ENCODE results near the gene REEP5. TPM values are rescaled to one million over a fixed set of nuclear protein-coding genes. Genes with fewer than 3 reads are reported as not detected.

The REEP5 gene
- total and polyA plus RNA-seq, 9 of the 15 experiments (the other 6 are each of a cell fraction or from before 2014, with no cell fraction given) = 14.7 to 102 (median 36.0) TPM

DNA sequence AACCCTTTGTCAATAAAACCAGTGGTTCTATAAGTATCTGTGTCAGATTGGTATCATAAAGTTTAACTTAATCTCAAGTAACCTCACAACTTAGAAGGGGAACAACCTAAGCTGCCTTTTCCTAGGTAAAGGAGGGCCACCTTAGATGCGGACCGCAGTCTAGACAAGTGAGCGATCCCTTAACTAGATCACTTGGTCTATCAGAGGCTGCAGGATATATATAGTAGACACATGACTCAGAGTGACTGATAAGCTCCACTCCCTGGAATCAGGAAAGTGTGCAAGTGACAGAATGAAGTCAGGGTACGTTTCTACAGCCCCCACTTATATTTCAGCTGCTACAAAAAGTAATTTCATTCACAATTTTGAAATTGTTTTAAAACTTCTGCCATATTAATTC, 7.4 kb downstream of the REEP5 start (continued):
- TF ChIP-seq, protein P1, sequence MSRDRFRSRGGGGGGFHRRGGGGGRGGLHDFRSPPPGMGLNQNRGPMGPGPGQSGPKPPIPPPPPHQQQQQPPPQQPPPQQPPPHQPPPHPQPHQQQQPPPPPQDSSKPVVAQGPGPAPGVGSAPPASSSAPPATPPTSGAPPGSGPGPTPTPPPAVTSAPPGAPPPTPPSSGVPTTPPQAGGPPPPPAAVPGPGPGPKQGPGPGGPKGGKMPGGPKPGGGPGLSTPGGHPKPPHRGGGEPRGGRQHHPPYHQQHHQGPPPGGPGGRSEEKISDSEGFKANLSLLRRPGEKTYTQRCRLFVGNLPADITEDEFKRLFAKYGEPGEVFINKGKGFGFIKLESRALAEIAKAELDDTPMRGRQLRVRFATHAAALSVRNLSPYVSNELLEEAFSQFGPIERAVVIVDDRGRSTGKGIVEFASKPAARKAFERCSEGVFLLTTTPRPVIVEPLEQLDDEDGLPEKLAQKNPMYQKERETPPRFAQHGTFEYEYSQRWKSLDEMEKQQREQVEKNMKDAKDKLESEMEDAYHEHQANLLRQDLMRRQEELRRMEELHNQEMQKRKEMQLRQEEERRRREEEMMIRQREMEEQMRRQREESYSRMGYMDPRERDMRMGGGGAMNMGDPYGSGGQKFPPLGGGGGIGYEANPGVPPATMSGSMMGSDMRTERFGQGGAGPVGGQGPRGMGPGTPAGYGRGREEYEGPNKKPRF (IDR thresholded peaks at IDR 0.05; ENCODE audit: low read depth, low read length) = no peak
- TF ChIP-seq TARDBP (IDR thresholded peaks at IDR 0.05) (no peak), SRSF9 (IDR thresholded peaks at IDR 0.05; ENCODE audit: borderline replicate concordance, low read depth, low read length) (no peak), XRCC5 (IDR thresholded peaks at IDR 0.05; ENCODE audit: low read depth, low read length) (no peak), ZNF324 (CRISPR knock-in tag; IDR thresholded peaks at IDR 0.05) (no peak), KHSRP (IDR thresholded peaks at IDR 0.05) (no peak), RBM17 (IDR thresholded peaks at IDR 0.05; ENCODE audit: borderline replicate concordance, low read depth, low read length) (no peak), EHMT2 (IDR thresholded peaks at IDR 0.05) (no peak), SMAD3 (CRISPR knock-in tag; conservative IDR thresholded peaks at IDR 0.05) (no peak), ZNF134 (CRISPR knock-in tag; conservative IDR thresholded peaks at IDR 0.05) (no peak), TRIM25 (IDR thresholded peaks at IDR 0.05; ENCODE audit: borderline replicate concordance) (no peak), NCOA6 (IDR thresholded peaks at IDR 0.05) (no peak)
- TF ChIP-seq, protein P2, sequence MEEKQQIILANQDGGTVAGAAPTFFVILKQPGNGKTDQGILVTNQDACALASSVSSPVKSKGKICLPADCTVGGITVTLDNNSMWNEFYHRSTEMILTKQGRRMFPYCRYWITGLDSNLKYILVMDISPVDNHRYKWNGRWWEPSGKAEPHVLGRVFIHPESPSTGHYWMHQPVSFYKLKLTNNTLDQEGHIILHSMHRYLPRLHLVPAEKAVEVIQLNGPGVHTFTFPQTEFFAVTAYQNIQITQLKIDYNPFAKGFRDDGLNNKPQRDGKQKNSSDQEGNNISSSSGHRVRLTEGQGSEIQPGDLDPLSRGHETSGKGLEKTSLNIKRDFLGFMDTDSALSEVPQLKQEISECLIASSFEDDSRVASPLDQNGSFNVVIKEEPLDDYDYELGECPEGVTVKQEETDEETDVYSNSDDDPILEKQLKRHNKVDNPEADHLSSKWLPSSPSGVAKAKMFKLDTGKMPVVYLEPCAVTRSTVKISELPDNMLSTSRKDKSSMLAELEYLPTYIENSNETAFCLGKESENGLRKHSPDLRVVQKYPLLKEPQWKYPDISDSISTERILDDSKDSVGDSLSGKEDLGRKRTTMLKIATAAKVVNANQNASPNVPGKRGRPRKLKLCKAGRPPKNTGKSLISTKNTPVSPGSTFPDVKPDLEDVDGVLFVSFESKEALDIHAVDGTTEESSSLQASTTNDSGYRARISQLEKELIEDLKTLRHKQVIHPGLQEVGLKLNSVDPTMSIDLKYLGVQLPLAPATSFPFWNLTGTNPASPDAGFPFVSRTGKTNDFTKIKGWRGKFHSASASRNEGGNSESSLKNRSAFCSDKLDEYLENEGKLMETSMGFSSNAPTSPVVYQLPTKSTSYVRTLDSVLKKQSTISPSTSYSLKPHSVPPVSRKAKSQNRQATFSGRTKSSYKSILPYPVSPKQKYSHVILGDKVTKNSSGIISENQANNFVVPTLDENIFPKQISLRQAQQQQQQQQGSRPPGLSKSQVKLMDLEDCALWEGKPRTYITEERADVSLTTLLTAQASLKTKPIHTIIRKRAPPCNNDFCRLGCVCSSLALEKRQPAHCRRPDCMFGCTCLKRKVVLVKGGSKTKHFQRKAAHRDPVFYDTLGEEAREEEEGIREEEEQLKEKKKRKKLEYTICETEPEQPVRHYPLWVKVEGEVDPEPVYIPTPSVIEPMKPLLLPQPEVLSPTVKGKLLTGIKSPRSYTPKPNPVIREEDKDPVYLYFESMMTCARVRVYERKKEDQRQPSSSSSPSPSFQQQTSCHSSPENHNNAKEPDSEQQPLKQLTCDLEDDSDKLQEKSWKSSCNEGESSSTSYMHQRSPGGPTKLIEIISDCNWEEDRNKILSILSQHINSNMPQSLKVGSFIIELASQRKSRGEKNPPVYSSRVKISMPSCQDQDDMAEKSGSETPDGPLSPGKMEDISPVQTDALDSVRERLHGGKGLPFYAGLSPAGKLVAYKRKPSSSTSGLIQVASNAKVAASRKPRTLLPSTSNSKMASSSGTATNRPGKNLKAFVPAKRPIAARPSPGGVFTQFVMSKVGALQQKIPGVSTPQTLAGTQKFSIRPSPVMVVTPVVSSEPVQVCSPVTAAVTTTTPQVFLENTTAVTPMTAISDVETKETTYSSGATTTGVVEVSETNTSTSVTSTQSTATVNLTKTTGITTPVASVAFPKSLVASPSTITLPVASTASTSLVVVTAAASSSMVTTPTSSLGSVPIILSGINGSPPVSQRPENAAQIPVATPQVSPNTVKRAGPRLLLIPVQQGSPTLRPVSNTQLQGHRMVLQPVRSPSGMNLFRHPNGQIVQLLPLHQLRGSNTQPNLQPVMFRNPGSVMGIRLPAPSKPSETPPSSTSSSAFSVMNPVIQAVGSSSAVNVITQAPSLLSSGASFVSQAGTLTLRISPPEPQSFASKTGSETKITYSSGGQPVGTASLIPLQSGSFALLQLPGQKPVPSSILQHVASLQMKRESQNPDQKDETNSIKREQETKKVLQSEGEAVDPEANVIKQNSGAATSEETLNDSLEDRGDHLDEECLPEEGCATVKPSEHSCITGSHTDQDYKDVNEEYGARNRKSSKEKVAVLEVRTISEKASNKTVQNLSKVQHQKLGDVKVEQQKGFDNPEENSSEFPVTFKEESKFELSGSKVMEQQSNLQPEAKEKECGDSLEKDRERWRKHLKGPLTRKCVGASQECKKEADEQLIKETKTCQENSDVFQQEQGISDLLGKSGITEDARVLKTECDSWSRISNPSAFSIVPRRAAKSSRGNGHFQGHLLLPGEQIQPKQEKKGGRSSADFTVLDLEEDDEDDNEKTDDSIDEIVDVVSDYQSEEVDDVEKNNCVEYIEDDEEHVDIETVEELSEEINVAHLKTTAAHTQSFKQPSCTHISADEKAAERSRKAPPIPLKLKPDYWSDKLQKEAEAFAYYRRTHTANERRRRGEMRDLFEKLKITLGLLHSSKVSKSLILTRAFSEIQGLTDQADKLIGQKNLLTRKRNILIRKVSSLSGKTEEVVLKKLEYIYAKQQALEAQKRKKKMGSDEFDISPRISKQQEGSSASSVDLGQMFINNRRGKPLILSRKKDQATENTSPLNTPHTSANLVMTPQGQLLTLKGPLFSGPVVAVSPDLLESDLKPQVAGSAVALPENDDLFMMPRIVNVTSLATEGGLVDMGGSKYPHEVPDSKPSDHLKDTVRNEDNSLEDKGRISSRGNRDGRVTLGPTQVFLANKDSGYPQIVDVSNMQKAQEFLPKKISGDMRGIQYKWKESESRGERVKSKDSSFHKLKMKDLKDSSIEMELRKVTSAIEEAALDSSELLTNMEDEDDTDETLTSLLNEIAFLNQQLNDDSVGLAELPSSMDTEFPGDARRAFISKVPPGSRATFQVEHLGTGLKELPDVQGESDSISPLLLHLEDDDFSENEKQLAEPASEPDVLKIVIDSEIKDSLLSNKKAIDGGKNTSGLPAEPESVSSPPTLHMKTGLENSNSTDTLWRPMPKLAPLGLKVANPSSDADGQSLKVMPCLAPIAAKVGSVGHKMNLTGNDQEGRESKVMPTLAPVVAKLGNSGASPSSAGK (IDR thresholded peaks at IDR 0.05) = no peak
- TF ChIP-seq, protein P3, sequence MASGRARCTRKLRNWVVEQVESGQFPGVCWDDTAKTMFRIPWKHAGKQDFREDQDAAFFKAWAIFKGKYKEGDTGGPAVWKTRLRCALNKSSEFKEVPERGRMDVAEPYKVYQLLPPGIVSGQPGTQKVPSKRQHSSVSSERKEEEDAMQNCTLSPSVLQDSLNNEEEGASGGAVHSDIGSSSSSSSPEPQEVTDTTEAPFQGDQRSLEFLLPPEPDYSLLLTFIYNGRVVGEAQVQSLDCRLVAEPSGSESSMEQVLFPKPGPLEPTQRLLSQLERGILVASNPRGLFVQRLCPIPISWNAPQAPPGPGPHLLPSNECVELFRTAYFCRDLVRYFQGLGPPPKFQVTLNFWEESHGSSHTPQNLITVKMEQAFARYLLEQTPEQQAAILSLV (tag; IDR thresholded peaks at IDR 0.05) = no peak
